GM21619 (cell line): Measurements from ENCODE around the gene MZT2B.
"Not testable (repeated sequence)": the region's sequence is repeated elsewhere in the genome, so short reads cannot be mapped to it uniquely, and the experiment has no call there.

Source experiments
- ATAC-seq: cut with Tn5 transposase; IDR thresholded peaks from one replicate; pipeline ENCODE4 v1.9.1; 2021; ENCODE audit not compliant: unreplicated experiment

MZT2B gene, protein sequence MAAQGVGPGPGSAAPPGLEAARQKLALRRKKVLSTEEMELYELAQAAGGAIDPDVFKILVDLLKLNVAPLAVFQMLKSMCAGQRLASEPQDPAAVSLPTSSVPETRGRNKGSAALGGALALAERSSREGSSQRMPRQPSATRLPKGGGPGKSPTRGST

GRCh38 chr2:130181880-130182682, at the start of gene MZT2B:
MZT2B (plus strand) TSS chr2:130182262; CDS start chr2:130182283, 21 bp downstream.
- ATAC-seq, result peak; percentile 82

GRCh38 chr2:130135692-130136541, 46.1 kb upstream of the MZT2B start:
- no peak for ATAC-seq

DNA sequence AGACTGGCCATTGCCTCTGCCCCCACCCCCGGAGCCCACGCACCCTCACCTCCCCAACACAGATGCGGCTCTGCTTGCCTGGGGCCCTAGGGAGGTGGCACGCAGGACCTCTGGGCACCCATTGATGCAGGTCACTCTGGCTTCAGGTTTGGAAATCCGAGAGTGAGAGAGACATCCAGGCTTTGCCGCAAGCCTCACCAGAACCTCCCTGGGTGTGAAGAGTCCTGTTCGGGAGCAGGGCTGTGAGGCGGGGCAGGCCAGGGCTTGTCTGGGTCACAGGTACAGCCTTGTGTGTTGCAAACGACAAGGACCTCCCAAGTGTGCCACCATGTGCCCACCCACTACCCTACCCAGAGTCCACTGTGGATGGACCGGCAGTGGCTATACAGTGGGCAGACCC, 45.5 kb upstream of the MZT2B start:
- ATAC-seq, result not testable (repeated sequence)

DNA sequence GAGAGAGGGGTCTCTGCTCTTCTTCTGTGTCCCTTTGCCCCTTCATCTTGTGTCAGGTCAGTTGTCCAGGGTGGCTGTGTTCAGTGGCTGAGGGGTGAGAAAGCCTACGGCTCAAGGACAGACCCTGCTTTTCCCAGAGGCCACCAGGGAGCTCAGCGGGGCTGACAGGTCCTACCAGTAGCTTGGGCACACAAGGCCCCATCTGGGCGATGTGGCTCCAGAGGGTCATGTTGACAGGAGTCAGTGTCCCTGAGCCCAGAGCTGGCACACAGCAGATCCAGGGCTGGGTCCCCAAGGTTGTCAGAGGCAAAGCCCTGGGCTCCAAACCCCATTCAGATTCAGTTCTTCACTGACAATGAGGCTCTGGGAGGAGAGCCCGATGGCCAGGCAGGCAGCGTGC, 44.9 kb upstream of the MZT2B start:
- ATAC-seq, result not testable (repeated sequence)

DNA sequence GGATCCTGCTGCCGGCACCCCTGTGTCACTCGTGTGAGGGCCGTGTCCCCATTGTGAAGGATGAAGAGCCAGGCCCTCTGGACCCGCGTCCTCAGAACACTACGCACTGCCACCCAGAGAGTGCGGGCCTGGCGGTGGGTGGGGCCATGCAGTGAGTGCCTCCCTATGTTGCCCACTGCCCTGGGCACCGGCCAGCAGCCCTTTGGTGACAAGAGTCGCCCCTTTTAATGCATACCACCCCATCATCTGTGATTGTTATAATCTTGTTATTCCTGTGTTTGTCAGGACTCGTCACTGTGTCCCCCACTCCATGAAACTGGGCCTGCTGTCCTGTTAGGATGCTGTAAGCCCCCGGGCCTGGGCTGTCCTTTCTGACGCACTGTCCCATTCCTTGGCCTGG, 43.7 kb upstream of the MZT2B start:
- ATAC-seq, result not testable (repeated sequence)

DNA sequence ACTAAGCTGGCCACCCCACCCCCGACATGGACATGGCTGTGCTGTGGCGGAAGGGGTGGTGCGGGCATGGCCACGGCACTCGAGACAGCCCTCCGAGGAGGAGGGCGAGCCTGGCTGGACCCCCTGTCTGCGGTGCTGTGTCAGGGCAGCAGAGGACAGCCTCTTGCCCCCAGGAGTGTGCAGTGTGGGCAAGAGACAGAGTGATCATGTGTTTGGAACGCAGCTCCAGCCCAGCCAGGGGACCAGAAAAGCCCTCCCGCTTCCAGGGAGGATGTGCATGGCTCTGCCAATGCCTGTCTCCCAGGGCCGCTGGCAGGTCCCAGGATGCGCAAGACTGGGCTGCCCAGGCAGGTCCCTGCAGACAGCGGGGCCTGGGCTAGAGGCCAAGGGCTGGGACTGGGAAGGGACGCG, 43.2 kb upstream of the MZT2B start:
- ATAC-seq, result not testable (repeated sequence)

- ATAC-seq, result not testable (repeated sequence)
Observed at GRCh38 chr2:130139331-130140280, 42.5 kb upstream of the MZT2B start.

DNA sequence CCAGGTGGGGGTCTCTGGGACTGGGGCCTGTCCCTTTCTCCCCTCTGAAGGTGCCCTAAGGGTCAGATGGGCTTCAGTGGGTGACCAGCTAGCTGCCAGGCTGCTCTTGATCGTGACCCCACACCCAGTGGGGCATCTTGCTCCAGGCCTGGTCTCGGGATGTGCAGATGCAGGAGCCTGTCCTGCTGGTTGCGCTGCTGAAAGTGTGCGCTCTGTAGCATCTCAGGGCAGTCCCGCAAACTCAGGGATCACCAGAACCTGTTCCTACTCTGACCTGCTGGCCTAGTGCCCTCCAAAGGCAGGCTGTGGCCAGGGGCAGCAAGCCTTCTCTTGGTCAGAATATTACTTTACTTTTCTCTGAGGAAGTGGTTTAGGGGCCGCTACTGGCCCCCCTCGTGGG, 41.5 kb upstream of the MZT2B start:
- not testable (repeated sequence) for ATAC-seq

GRCh38 chr2:130141002-130141401, 41.1 kb upstream of the MZT2B start:
- not testable (repeated sequence) for ATAC-seq

- ATAC-seq, result not testable (repeated sequence)
Observed at GRCh38 chr2:130141645-130142370, 40.3 kb upstream of the MZT2B start.

GRCh38 chr2:130142396-130143265, 39.4 kb upstream of the MZT2B start:
- ATAC-seq, result not testable (repeated sequence)

DNA sequence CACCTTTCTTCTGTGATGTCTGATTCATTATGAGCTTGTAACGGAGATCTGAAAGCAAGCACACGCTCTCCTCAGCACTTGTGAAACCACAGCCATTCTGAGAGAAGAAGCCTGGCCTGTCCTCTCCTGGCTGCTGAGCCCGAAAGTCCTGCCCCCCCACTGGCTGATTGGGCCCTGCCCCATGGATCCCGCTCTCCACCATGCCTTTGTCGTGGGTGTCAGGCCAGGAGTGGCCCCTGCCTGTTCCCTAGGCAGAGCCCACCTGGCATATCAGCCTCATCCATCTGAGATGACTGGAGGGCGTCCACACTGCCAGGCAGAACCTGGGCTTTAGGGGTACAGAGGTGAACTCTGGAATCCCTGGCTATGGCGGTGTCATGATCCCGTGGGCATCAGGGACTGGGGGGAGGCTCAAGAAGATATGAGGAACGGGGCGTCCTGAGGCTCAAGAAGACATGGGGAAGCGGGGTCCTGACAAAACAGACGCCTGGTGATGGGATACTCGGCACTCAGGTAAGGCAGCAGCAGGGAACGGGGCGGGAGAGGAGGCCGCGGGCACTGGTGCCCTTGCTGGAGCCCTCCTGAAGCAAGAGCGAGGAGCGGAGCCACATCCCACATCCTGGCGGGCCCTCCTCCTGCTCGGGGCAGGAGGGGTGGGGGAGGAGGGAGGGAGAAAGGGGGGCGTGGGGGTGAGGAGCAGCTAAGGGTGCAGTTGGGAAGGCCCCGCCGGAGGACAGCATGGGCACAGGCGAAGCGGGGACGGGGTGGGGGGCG, 38.6 kb upstream of the MZT2B start:
- ATAC-seq, result peak; percentile 38

GRCh38 chr2:130145006-130145414, 37.1 kb upstream of the MZT2B start, which contains the start of gene CCDC74B:
CCDC74B (minus strand) TSS chr2:130145112; CDS start chr2:130144996, 116 bp downstream.
- ATAC-seq, result peak; percentile 81

GRCh38 chr2:130148515-130148914, 33.5 kb upstream of the MZT2B start:
- not testable (repeated sequence) for ATAC-seq

GRCh38 chr2:130150181-130151144, 31.6 kb upstream of the MZT2B start:
- no peak for ATAC-seq

- not testable (repeated sequence) for ATAC-seq
Observed at GRCh38 chr2:130151145-130151512, 30.9 kb upstream of the MZT2B start.
